Measurements from ENCODE around the gene FERMT2. TPM values are rescaled to one million over a fixed set of nuclear protein-coding genes. Genes with fewer than 3 reads are reported as not detected.

The FERMT2 gene
- total RNA-seq, 1 donor from 2014 or later = 95.0 TPM

- no peak for DNase-seq
Measured at GRCh38 chr14:52861403-52861802, 89.4 kb downstream of the FERMT2 start.

DNA sequence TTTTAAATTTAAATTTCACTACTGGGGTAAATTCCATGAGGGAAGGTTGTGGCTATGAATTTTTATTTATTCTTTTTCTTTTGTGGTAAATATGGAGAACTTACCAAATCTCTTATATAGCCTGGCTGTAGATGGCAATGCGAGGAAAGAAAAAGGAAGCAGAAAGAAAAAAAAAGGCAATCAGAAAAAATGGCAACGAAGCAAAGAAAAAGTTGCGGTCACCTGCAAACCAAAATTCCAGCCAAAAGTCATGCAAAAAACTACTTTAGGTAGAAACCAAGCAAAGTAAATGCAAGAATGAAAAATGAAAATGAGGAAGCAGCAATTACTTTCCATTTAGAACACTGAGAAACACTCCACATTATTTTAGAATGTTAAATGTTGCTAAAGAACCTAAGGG lies 89.9 kb downstream of the FERMT2 start:
- no peak for DNase-seq

DNA sequence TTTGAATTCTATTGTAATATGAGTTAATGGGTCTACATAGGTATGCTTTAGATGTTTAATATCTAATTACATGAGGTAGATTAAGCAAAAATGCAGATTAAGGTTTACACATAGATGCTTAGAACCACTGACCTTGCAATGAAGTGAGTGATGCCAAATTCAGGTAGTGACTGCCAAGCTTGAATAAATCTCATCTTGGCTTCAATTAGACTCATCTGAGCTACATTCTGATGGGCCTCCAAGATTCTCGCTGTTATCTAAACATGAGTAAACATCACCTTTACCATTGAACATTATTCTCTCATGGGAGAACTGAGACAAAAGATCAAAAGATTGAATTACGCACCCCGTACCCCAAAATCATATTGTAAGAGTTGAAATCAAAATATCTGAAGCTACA lies 90.6 kb downstream of the FERMT2 start:
- no peak for DNase-seq

DNA sequence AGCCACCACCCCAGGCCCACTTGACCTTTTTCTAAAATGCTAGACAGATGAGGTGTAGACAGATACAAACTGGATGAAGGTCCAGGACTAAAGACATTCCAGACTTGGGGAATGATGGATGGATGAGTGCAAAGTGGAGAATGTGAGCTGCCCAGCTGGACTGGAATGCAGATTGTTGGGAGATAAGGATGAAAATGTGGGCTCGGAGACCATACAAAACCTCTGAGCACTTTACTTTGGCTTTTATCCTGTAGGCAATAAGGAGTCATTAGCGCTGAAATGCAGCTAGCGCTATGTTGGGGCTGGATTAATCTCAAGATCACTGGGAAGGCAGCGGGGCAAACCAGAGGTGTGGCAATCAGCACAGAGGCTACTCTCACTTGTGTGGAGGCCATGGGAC lies 94.7 kb downstream of the FERMT2 start:
- DNase-seq = no peak

DNA sequence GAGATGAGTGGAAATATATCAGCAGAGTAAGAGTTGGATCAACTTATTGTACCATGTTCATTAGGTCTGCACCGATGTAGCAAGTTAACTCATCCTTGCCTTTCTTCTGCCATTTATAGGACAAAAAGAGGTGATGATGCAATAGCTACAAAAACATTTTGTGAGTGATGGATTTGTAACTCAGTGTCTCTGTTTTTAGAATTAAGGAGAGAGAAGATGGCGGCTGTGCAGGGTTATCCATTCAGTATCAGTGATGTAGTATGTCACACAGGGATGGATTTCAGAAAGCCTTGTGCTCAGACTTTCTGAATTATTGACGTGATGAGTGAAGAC lies 97.4 kb downstream of the FERMT2 start:
- no peak for DNase-seq

DNA sequence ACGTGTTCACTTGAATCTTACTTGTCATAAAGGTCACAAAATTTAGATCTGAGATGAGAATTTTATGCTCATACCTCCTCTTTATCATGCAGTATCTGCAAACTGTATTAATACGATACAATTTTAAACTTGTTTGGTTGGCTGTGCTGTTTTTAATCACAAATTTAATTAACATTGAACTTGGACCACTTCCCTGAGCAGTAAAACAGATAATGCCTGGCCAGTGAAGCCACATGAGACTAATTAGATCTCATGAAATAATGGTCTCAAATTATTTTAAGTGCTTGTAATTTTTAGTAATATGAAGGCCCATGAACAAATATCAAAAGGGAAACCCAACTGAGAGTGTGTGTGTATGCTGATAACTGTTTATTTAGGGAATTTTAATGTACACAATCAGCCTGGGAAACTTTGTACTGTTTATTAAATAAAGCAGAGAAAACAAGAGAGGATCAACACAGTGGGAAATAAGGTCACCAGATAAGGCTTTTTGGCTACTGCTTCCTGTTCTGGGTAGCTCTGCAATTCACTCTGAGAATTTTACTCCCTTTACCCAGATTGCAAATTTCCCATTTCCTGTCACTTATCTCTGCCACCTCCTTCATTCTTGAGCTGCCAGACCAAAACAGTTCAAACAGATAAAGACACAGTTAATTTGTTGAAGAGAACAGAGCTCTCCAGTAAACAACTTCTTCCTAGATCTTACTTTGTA lies 97.9 kb downstream of the FERMT2 start:
- DNase-seq = no peak

DNA sequence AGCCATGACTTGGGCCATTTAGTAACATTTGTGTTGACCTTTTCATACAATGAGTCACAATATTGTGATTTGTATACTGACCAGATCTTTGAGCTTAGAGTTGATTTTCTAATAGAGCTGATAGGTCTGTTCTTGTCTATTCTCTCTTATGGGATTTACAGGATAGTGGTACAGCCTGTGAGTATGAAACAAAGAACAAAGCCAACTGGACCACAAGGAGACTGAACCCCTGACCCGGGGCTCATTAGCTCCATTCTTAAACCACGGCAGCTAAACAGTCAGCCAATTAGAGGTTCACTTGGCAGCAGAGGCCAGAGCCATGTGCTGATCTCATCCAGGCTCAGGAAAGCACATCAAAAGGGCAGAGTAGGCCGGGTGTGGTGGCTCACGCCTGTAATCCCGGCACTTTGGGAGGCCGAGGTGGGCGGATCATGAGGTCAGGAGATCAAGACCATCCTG lies 100.4 kb downstream of the FERMT2 start:
- DNase-seq = no peak

DNA sequence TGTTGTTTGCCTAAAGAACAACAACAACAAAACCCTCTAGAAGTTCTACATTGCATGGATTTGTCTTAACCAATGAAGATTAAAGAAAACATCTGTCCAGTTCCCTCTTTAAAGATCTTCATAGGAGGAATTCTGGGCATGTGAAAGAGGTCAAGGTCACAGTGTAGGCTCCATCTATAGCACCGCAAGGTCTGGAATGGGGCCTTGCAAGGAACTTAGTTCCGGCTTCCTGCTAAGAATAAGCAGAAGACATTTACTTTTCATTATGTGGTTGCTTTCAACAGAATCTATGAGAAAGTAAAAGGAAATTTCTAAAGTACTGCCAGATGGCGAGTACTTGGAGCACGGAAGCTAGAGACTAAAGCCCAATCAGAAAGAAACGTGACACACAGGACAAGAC lies 102.2 kb downstream of the FERMT2 start:
- DNase-seq = no peak

- peak; percentile 41 for DNase-seq
Measured at GRCh38 chr14:52846591-52846990, 104.3 kb downstream of the FERMT2 start.

- peak; percentile 33 for DNase-seq
Measured at GRCh38 chr14:52845081-52845480, 105.8 kb downstream of the FERMT2 start.

- no peak for DNase-seq
Measured at GRCh38 chr14:52844262-52845060, 106.4 kb downstream of the FERMT2 start.

DNA sequence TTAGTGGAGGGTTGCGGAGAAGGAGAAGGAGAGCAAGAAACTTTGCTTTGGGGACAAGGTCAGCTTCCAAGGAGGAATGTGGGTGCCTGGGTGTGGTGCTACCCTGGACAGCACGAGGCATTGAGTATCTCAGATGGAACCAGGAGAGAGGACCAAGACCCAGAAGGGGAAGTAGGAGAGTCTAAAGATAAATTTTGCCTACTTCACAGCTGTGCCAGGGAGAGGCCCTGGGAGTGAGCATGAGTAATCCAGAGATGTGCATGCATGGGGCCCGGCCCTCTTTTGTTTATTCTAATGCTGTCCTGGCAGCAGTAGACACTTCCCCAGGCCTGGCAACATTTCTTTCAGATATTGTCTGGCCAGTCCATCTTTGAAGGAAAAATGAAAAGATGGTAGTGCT lies 110.0 kb downstream of the FERMT2 start:
- DNase-seq = no peak

DNA sequence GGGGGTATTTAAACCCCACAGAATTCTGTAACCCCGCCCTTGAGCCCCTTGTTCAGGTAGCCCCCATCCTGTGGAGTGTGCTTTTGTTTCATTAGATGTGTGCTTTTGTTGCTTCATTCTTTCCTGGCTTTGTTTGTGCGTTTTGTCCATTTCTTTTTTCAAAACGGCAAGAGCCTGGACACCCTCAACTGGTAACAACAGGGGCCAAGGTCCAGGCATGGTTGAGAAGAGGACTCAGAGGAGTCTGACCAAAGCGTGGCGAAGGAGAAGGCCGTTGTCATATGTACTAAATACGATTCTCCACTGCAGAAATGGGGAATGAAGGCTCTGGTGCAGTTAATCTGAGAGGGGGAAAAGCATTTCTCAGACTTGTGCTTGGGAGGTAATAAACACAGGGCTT lies 113.4 kb downstream of the FERMT2 start:
- DNase-seq = no peak

- no peak for DNase-seq
Measured at GRCh38 chr14:52836063-52836462, 114.8 kb downstream of the FERMT2 start.

DNA sequence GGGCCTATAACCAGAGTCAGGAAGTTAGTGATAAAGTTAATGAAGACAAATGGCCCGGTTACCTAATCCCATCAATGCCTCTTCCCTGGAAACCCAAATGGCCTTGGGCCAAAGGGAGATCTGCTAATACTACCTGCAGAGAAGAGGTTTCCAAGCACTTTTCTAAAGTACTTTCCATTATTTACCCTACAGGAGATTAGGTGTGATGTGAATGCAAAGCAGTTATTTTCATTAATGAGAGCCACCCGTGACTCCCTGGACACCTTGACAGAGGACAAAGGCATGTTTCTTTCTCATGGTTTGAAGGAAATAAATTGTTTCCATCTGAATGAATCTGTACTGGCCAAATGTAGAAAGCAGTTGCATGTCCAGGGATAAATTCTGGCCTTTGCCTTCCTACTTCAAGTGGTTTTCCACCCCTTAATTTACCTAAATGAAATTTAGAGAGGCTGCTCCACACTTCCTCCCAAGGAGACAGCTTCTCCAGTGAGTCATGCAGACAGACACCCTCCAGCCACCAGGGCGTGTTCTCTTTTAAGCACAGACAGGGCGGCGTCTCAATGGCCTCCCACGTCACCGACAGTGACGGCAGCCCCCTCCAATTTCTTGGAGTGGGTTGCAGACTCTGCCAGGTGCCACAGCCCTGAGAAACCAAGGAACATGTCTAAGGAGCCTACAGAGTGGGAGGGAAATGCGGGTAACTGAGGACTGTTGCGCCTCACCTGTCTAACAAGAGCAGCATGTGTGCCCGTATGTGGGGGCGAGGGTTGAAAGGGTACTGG lies 115.5 kb downstream of the FERMT2 start:
- no peak for DNase-seq

- DNase-seq = peak; percentile 81
Measured at GRCh38 chr14:52834440-52834842, 116.4 kb downstream of the FERMT2 start.

- DNase-seq = no peak
Measured at GRCh38 chr14:52833891-52834290, 117.0 kb downstream of the FERMT2 start.

- no peak for DNase-seq
Measured at GRCh38 chr14:52829527-52830185, 121.2 kb downstream of the FERMT2 start.

DNA sequence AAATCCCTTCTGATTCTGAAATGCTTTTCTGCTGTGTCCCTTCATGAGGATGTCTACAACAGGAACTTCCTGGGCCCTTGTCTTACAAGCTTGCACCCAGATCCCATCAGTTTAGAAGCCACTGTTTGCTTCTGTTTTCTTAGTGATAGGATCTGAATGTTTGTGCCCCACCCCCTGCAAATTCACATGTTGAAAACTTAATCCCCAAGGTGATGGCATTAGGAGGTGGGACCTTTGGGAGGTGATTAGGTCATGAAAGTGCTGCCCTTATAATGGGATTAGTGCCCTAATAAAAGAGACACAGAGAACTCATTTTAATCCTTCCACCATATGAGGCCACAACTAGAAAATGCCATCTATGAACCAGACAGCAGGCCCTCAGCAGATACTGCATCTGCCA lies 123.4 kb downstream of the FERMT2 start:
- no peak for DNase-seq

- DNase-seq = no peak
Measured at GRCh38 chr14:52825085-52825484, 125.8 kb downstream of the FERMT2 start.

DNA sequence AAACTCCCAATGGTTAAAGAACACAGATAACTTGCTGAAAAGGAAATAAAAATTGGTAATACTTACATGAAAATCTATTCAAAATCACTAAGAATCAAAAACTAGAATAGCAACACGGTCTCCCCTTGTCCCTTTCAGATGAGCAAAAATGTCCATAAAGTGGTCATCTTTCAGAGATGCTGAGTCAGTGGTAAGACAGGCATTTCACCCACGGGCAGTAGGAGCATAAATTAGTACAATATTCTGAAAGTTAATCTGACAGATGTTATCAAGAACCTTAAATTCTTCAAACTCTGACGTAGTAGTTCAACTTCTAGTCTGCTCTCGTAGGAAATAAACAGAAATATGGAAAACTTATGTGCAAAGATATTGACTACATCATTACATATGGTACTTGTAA lies 126.4 kb downstream of the FERMT2 start:
- no peak for DNase-seq

DNA sequence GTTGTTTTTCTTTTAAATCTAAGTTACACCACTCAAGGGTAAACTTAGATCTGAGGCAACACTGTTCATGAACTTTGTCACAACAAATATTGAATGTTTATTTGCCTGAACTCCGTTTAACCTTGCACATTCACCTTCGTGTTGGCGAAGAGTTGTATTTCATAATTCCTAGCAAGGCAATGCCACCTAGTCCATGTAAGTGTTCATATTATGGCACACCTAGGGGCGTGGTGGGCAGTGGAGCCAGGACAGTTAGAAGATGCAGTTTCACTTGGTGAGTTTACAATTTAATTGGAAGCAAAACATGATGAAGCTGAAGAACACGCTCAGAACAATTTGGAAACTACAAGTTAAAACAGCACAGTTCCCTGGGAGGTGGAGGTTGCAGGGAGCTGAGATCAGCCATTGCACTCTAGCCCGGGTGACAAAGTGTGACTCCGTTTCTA lies 129.0 kb downstream of the FERMT2 start:
- no peak for DNase-seq

DNA sequence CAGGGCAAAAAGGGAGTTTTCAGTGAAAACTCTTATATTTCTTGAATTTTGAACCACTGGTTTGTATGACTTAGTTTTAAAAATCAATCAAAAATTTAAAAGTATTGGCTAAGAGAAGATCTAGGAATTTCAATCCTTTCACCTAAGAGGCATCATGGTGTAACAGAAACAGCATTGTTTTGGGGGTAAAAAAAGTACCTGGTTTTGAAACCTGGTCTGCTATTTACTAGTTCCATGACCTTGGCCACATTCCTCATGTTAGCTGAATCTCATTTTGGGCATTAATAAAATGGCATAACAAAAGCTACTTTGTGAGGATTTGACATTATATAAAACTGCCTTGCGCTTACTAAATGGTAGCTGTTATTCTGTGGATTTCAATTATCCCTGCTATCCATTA lies 142.7 kb downstream of the FERMT2 start:
- DNase-seq = no peak
